ENCODE measurements around the gene FAM204A.

GRCh38 chr10:118308664-118309063, 33.5 kb downstream of the FAM204A start:
- TF ChIP-seq, protein P1, sequence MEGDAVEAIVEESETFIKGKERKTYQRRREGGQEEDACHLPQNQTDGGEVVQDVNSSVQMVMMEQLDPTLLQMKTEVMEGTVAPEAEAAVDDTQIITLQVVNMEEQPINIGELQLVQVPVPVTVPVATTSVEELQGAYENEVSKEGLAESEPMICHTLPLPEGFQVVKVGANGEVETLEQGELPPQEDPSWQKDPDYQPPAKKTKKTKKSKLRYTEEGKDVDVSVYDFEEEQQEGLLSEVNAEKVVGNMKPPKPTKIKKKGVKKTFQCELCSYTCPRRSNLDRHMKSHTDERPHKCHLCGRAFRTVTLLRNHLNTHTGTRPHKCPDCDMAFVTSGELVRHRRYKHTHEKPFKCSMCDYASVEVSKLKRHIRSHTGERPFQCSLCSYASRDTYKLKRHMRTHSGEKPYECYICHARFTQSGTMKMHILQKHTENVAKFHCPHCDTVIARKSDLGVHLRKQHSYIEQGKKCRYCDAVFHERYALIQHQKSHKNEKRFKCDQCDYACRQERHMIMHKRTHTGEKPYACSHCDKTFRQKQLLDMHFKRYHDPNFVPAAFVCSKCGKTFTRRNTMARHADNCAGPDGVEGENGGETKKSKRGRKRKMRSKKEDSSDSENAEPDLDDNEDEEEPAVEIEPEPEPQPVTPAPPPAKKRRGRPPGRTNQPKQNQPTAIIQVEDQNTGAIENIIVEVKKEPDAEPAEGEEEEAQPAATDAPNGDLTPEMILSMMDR (IDR thresholded peaks at IDR 0.05): no peak
- no peak for TF ChIP-seq POLR2A (IDR thresholded peaks at IDR 0.05)
- TF ChIP-seq EP300 (IDR thresholded peaks at IDR 0.05): no peak
